ENCODE data around the gene GJA4.

GRCh38 chr1:34754964-34755637, 37.7 kb upstream of the GJA4 start, which contains the start of gene GJB5:
- TF ChIP-seq POLR2AphosphoS5 (IDR thresholded peaks at IDR 0.05): peak in 1 of 3 donors; percentile 59
- TF ChIP-seq CTCF (IDR thresholded peaks at IDR 0.05): no peak
- no peak for TF ChIP-seq POLR2A (IDR thresholded peaks at IDR 0.05)
